Panc1 (cell line): ENCODE results near the gene PRKG1. TPM values are rescaled to one million over a fixed set of nuclear protein-coding genes. Genes with fewer than 3 reads are reported as not detected.

ENCODE experiments used
- ATAC-seq: fragments of 200-7000 bp; cut with Tn5 transposase; 2 replicates; pipeline ENCODE4 v1.9.1; 2020; ENCODE audit warnings: mild to moderate bottlenecking, moderate library complexity
- BruUV-seq: library from RNA; stranded (reverse); fragments of 400-500 nt; replicated peaks from 2 replicates; lab custom pipeline; 2021; lab: Mats Ljungman, UMichigan
- CTCF ChIA-PET: fragments of 300-600 bp; sonication (Branson Sonifier 250); formaldehyde crosslinking; loops from one replicate; lab custom pipeline; 2022; ENCODE audit warnings: antibody characterized with exemption; lab: Charles Lee
- POLR2A ChIA-PET: fragments of 300-600 bp; sonication (Branson Sonifier 250); formaldehyde crosslinking; loops from one replicate; lab custom pipeline; 2022; ENCODE audit warnings: antibody characterized with exemption; lab: Charles Lee
- DNase-seq: peaks from one replicate; pipeline ENCODE4 v3.0.0-alpha.2; 2010; ENCODE audit warnings: low read depth, low spot score
- H3K27ac ChIP-seq: 2 replicates; pipeline ENCODE4 v1.5.1; 2011; ENCODE audit warnings: mild to moderate bottlenecking, low read length, inconsistent platforms
- H3K27me3 ChIP-seq: fragments of 200-500 bp; sonication (Bioruptor generic); 2 replicates; pipeline ENCODE4 v1.6.0; 2014; ENCODE audit warnings: low read length, inconsistent platforms; ENCODE audit not compliant: control insufficient read depth, insufficient read depth
- H3K36me3 ChIP-seq: fragments of 200-500 bp; sonication (Bioruptor generic); 2 replicates; pipeline ENCODE4 v1.5.1; 2014; ENCODE audit warnings: inconsistent platforms, mild to moderate bottlenecking, low read length, moderate library complexity; ENCODE audit not compliant: control insufficient read depth, insufficient read depth
- H3K4me1 ChIP-seq: 2 replicates; pipeline ENCODE4 v1.5.1; 2011; ENCODE audit warnings: inconsistent platforms, mild to moderate bottlenecking, low read length, moderate library complexity; ENCODE audit not compliant: control insufficient read depth, insufficient read depth
- H3K4me3 ChIP-seq, 2 experiments: 2 replicates each; pipeline ENCODE4 v1.5.1; 2011 to 2012; ENCODE audit warnings: low read depth in 2 of 2, low read length in 2 of 2, mild to moderate bottlenecking in 2 of 2, inconsistent platforms in 1 of 2, moderate library complexity in 1 of 2
- H3K9me3 ChIP-seq: fragments of 200-500 bp; sonication (Bioruptor generic); 2 replicates; pipeline ENCODE4 v1.5.1; 2014; ENCODE audit warnings: low read depth, mild to moderate bottlenecking, inconsistent platforms, low read length, moderate library complexity; ENCODE audit not compliant: control insufficient read depth, insufficient read depth
- POLR2AphosphoS5 ChIP-seq: IDR thresholded peaks from 2 replicates; pipeline ENCODE4 v1.6.1; 2012; ENCODE audit warnings: mild to moderate bottlenecking, low read depth, low read length, moderate library complexity
- SIN3A ChIP-seq: IDR thresholded peaks from 2 replicates; pipeline ENCODE4 v1.6.1; 2012; ENCODE audit warnings: low read depth, mild to moderate bottlenecking, low read length, moderate library complexity, borderline replicate concordance; ENCODE audit not compliant: insufficient read depth
- TCF7L2 ChIP-seq: IDR thresholded peaks from 2 replicates; pipeline ENCODE4 v1.6.1; 2011; ENCODE audit warnings: mild to moderate bottlenecking, low read depth, low read length, inconsistent platforms
- in situ Hi-C: cut with HindIII; loops from 2 replicates; pipeline ENCODE4 v1.10.0; 2016; ENCODE audit warnings: low sequenced_read_pairs, low pct_unique_long_range_greater_than_20kb
- intact Hi-C: fragments of 100-400 bp; cut with micrococcal nuclease; formaldehyde crosslinking; loops from one replicate; pipeline ENCODE4 v1.10.0; 2022; ENCODE audit not compliant: unreplicated experiment
- total RNA-seq: library from RNA; stranded (reverse); gene quantifications from one replicate; pipeline ENCODE4 v1.2.1, GENCODE V29; 2021; ENCODE audit not compliant: unreplicated experiment
- TF ChIP-seq, protein P1 (sequence below), 2 experiments: IDR thresholded peaks; 2 replicates each; pipeline ENCODE4 v1.6.1; 2011 to 2012; ENCODE audit warnings: low read depth in 2 of 2, control low read depth in 1 of 2, low read length in 1 of 2, mild to moderate bottlenecking in 1 of 2, moderate library complexity in 1 of 2; ENCODE audit not compliant: insufficient read depth in 1 of 2
- TF ChIP-seq, protein P2 (sequence below): fragments of 450-650 bp; IDR thresholded peaks from 2 replicates; pipeline ENCODE4 v1.5.1; 2017; ENCODE audit warnings: mild to moderate bottlenecking

PRKG1 gene
- total RNA-seq, 1 experiment from 2014 or later, result 0.92 TPM

DNA sequence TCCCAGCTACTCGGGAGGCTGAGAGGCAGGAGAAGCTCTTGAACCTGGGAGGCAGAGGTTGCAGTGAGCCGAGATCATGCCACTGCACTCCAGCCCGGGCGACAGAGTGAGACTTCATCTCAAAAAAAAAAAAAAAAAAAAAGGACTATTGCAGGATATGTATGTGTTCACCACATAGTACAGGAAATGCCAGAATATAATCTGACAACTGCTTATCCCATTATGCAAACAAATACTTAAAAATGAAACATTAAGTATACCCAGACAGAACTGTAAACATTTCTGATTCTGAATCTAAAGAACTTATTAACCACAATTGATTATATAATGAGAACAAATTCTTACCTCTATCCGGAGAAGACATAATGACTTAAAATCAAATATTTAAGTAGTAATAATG lies 1258.5 kb downstream of the PRKG1 start:
- CTCF ChIA-PET, result interaction anchor here (0.6 kb wide), 1 partner anchor 10 kb away, joined by 6 read pairs; no protein-coding TSS in a partner anchor
- intact Hi-C loops (no loop called here), in situ Hi-C loops (no loop called here)
- no peak for DNase-seq
- Histone ChIP-seq H3K36me3 (no peaks in the 10 kb centered on the region), H3K27me3 (no peaks in the 10 kb centered on the region), H3K9me3 (peaks cover 13% of the 10 kb centered on the region; the same call in 1 of the 2 replicates), H3K4me3 (no peak overlapping the region), H3K27ac (peak overlapping the region; percentile 0; the same call in 1 of the 2 replicates), H3K4me1 (peaks cover 3% of the 10 kb centered on the region; the same call in 1 of the 2 replicates)
- POLR2A ChIA-PET, result no interaction called here
- TF ChIP-seq, protein P1, sequence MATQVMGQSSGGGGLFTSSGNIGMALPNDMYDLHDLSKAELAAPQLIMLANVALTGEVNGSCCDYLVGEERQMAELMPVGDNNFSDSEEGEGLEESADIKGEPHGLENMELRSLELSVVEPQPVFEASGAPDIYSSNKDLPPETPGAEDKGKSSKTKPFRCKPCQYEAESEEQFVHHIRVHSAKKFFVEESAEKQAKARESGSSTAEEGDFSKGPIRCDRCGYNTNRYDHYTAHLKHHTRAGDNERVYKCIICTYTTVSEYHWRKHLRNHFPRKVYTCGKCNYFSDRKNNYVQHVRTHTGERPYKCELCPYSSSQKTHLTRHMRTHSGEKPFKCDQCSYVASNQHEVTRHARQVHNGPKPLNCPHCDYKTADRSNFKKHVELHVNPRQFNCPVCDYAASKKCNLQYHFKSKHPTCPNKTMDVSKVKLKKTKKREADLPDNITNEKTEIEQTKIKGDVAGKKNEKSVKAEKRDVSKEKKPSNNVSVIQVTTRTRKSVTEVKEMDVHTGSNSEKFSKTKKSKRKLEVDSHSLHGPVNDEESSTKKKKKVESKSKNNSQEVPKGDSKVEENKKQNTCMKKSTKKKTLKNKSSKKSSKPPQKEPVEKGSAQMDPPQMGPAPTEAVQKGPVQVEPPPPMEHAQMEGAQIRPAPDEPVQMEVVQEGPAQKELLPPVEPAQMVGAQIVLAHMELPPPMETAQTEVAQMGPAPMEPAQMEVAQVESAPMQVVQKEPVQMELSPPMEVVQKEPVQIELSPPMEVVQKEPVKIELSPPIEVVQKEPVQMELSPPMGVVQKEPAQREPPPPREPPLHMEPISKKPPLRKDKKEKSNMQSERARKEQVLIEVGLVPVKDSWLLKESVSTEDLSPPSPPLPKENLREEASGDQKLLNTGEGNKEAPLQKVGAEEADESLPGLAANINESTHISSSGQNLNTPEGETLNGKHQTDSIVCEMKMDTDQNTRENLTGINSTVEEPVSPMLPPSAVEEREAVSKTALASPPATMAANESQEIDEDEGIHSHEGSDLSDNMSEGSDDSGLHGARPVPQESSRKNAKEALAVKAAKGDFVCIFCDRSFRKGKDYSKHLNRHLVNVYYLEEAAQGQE (IDR thresholded peaks at IDR 0.05; ENCODE audit: insufficient read depth in 1 of 2, low read depth in 2 of 2, low read length in 1 of 2), result no peak
- TF ChIP-seq SIN3A, result no peak
- TF ChIP-seq, protein P2, sequence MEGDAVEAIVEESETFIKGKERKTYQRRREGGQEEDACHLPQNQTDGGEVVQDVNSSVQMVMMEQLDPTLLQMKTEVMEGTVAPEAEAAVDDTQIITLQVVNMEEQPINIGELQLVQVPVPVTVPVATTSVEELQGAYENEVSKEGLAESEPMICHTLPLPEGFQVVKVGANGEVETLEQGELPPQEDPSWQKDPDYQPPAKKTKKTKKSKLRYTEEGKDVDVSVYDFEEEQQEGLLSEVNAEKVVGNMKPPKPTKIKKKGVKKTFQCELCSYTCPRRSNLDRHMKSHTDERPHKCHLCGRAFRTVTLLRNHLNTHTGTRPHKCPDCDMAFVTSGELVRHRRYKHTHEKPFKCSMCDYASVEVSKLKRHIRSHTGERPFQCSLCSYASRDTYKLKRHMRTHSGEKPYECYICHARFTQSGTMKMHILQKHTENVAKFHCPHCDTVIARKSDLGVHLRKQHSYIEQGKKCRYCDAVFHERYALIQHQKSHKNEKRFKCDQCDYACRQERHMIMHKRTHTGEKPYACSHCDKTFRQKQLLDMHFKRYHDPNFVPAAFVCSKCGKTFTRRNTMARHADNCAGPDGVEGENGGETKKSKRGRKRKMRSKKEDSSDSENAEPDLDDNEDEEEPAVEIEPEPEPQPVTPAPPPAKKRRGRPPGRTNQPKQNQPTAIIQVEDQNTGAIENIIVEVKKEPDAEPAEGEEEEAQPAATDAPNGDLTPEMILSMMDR, result no peak
- TF ChIP-seq POLR2AphosphoS5, result no peak
- TF ChIP-seq TCF7L2, result no peak
- BruUV-seq, result no TSS peak
- no peak for ATAC-seq

DNA sequence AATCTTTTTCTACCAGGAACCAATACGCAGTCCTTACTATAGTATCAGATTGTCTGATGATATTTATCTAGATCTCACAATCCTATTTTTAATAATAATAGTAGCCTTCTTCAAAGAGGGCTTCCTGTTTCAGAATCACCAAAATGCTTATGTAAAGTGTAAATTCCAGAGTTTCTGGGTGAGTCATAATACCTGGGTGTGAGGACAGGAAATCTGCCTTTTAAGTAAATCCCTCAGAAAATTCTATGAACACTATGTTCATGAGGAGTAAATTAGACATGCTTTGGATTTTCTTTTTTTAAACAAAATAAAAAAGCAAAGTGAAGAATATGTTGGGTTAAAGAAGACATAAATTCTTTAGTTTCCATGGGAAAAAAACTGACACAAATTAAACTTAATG lies 1260.3 kb downstream of the PRKG1 start:
- in situ Hi-C loops, result no loop called here
- TF ChIP-seq, protein P1 (IDR thresholded peaks at IDR 0.05; ENCODE audit: insufficient read depth in 1 of 2, low read depth in 2 of 2, low read length in 1 of 2), result no peak
- TF ChIP-seq, protein P2, result no peak
- TF ChIP-seq SIN3A, result no peak
- no peak for TF ChIP-seq POLR2AphosphoS5
- TF ChIP-seq TCF7L2, result no peak
- ChIA-PET CTCF (no interaction called here), POLR2A (no interaction called here)
- intact Hi-C loops, result no loop called here
- no peak overlapping the region for H3K4me3 ChIP-seq
- no TSS peak for BruUV-seq
- H3K36me3 ChIP-seq, result no peaks in the 10 kb centered on the region
- H3K27me3 ChIP-seq, result no peaks in the 10 kb centered on the region
- H3K27ac ChIP-seq, result peak overlapping the region; percentile 75; the same call in 1 of the 2 replicates
- DNase-seq (no peak), ATAC-seq (no peak)
- H3K4me1 ChIP-seq, result peaks cover 6% of the 10 kb centered on the region
- peaks cover 6% of the 10 kb centered on the region; the same call in 1 of the 2 replicates for H3K9me3 ChIP-seq
